GM21786 (cell line): ENCODE results near the gene POU6F2.
"Not testable (repeated sequence)": the region's sequence is repeated elsewhere in the genome, so short reads cannot be mapped to it uniquely, and the experiment has no call there.

Experiments used
- ATAC-seq: cut with Tn5 transposase; IDR thresholded peaks from one replicate; pipeline ENCODE4 v1.9.1; 2021; ENCODE audit not compliant: unreplicated experiment

Gene POU6F2

DNA sequence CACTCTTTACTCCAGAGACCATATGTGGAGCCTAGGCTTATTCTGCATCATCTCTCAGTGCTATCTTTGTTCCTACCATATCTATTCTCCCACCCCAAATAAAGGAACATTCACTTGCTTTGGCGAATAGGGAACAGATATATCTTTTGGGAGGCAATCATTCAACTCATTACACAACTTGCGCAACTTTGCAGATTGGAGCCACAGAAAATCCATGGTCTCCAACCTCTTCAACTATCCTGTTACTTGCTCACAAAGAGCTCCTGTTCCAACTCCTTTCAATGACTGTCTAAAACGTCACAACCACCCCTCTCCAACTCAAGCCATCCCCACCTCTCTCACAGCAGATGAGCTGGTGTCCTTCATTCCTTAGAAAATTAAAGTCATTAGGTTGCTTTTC is 203.7 kb downstream of the POU6F2 start:
- no peak for ATAC-seq

DNA sequence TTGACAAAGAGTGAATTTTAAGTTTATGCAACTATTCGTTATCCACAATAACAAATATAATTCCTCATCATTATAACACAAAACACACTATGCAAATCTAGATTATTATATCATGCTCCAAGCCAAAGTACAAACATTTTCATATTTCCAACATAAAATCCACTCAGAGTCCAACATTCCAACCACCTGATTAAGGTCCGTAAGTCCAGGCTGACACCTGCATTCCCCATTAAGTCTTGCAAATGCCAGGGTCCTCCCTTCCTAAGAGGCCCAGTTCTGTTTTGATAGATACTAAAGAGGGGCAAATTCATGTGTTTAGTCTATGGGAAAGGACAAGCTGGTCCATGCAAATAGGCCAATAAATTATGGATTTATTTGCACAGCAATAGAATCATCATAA is 206.1 kb downstream of the POU6F2 start:
- no peak for ATAC-seq

GRCh38 chr7:39184391-39184790 is 206.7 kb downstream of the POU6F2 start:
- no peak for ATAC-seq

GRCh38 chr7:39186131-39186530 is 208.4 kb downstream of the POU6F2 start:
- ATAC-seq: no peak

- no peak for ATAC-seq
Observed at GRCh38 chr7:39186671-39187070, 209.0 kb downstream of the POU6F2 start.

DNA sequence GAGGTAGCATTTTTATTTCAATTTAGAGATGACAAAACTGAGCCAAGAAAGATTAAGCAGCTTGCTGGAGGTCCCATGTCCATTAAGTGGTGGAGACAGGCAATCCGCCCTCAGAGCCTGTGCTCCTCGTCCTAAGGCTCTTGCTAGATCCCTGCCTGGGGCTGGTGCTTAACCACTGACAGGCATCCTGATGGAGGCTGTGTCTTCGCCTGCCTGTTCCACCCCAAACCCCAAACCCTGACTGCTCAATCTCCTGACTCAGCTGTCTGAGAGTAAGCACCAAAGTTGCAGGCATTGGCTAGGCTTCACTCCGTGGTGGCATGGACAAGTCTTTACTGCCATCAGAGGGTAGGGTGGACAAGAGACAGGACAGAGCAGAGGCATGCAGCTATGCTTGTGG is 209.4 kb downstream of the POU6F2 start:
- ATAC-seq: no peak

- ATAC-seq: no peak
Observed at GRCh38 chr7:39192476-39192875, 214.8 kb downstream of the POU6F2 start.

DNA sequence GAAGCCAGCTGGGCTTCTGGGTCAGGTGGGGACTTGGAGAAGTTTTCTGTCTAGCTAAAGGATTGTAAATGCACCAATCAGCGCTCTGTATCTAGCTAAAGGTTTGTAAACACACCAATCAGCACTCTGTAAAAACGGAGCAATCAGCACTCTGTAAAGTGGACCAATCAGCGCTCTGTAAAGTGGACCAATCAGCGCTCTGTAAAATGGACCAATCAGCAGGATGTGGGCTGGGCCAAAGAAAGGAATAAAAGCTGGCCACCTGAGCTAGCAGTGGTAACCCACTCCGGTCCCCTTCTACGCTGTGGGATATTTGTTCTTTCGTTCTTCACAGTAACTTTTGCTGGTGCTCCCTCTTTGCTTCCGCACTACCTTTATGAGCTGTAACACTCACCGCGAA is 216.7 kb downstream of the POU6F2 start:
- not testable (repeated sequence) for ATAC-seq

DNA sequence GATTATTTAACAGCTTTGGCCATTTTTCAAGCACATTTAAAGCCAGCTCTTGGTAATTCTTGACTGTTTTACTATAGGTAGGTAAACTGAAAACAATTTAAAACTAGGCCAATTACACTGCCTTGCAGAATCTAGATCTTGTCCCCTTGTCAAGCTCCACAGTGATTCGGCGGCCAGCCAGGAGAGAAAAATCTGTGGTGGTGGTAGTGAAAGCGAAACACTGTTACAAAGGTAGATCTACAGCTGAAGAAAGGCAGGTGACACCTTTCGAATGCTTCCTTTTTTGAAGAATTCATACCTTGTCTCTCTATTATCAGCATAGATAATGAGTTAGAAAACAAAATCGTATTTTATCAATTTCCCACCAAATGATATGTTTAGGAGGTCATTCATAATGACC is 218.3 kb downstream of the POU6F2 start:
- ATAC-seq: no peak

- ATAC-seq: no peak
Observed at GRCh38 chr7:39197831-39198230, 220.1 kb downstream of the POU6F2 start.

DNA sequence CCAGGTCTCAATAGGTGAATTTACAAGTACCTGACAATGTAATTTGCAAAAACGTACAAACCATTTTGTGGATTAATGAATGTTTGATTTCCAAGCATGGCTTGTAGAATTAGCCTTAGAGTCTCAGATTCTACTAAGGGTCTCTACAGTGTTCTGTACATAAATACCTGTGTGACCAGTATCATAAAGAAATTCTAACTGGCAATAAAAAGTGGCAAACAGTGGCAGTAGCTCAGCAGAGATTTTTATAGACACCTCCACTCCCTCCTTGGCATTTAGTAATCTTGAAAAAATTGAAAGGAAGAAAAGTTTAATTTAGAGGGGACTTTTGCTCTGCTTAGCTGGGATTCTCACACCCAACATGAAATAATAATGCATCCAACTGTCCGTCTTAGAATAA is 220.8 kb downstream of the POU6F2 start:
- ATAC-seq: no peak

GRCh38 chr7:39199006-39199405 is 221.3 kb downstream of the POU6F2 start:
- no peak for ATAC-seq

GRCh38 chr7:39199951-39200350 is 222.2 kb downstream of the POU6F2 start:
- no peak for ATAC-seq

- ATAC-seq: no peak
Observed at GRCh38 chr7:39202041-39202440, 224.3 kb downstream of the POU6F2 start.

DNA sequence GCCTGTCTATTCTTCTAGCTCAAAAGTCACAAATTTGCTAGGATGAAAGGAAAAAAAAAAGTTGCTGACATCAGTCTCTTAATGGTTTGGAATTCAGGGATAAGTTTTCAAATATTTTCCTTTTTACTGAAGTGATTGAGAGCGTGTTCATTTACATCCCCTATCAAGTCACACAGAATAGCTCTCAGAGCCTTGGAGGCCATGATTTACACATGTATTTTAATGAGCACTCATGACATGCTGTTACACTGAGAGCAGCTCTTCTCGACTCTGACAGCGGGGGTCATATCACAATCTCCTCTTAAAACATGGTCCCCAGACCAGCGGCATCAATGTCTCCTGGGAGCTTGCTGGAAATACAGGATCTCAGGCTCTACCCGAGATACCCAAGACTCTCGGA is 232.7 kb downstream of the POU6F2 start:
- no peak for ATAC-seq

GRCh38 chr7:39211581-39211980 is 233.9 kb downstream of the POU6F2 start:
- ATAC-seq: no peak

GRCh38 chr7:39212876-39213275 is 235.2 kb downstream of the POU6F2 start:
- no peak for ATAC-seq

- no peak for ATAC-seq
Observed at GRCh38 chr7:39217783-39218182, 240.1 kb downstream of the POU6F2 start.

- no peak for ATAC-seq
Observed at GRCh38 chr7:39219869-39220268, 242.2 kb downstream of the POU6F2 start.

GRCh38 chr7:39221901-39222300 is 244.2 kb downstream of the POU6F2 start:
- ATAC-seq: no peak

DNA sequence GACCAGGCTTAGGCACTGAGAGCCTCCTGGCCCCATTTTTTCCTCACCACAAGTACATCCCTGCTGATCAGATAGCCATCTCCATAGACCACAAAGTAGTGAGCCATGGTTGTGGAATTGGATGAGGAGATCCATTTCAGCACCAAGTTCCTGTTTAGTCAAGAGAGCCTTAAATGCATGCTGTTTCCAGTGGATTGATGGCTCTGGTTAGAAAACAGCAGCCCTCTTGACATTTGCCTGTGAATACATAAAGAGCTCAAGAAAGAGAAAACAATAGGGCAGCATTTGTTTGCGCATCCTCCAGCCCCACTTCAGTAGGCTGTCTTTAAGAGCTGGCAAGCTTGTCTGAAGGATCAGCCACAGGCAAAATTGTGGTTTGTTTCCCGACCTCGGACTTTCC is 251.2 kb downstream of the POU6F2 start:
- ATAC-seq: no peak

DNA sequence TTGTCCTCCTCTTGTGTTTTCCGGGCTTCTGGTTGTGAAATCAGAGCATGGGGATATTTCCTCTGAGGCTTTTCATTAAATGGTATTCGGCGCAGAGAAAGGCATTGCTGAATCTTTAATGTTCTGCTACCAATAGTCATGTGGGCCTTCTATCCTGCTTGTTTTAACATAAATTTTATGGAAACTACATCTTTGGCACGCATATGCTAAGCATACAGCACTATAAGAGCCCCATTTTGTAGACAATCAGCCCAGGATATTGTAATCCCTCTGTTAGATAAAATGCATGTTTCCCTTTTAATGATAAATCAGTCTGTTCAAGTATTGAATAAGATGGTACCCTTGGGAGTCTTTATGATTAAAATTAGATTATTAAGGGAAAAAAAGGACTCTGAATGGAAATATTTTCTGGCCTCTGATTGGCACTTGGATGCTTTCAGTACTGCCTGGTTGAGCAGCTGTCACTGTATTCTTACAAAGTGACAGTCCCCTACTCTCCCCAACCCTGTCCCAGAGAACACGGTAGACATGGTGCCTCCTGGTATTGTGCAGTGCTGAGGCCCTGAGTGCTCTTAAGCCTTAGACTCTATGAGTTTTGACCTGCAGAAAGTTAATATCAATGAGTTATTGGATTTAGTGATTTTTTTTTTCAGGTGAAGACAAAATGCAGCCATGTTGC is 256.3 kb downstream of the POU6F2 start:
- ATAC-seq: no peak

- ATAC-seq: no peak
Observed at GRCh38 chr7:39238234-39238869, 260.6 kb downstream of the POU6F2 start.
